ENCODE results near the gene SUSD4. TPM values are rescaled to one million over a fixed set of nuclear protein-coding genes. Genes with fewer than 3 reads are reported as not detected.

SUSD4 gene
- total RNA-seq, 2 experiments from 2014 or later: 13.0 to 13.8 TPM

- no peak for DNase-seq
- Mint-ChIP-seq H3K9me3 (no peaks in the 10 kb centered on the region), H3K4me3 (no peak overlapping the region), H3K36me3 (ENCODE audit: low read depth) (no peaks in the 10 kb centered on the region), H3K4me1 (ENCODE audit: low read depth) (peaks cover 66% of the 10 kb centered on the region), H3K27ac (peak overlapping the region; percentile 87), H3K27me3 (no peaks in the 10 kb centered on the region)
- Histone ChIP-seq H3K27me3 (ENCODE audit: control insufficient read depth in 1 of 2, insufficient read depth in 2 of 2, low read length in 2 of 2) (no peaks in the 10 kb centered on the region), H3K4me3 (ENCODE audit: low read length) (no peak overlapping the region), H3K27ac (ENCODE audit: low read depth in 1 of 2, low read length in 2 of 2) (no peak overlapping the region), H3K36me3 (ENCODE audit: insufficient read depth, low read length) (no peaks in the 10 kb centered on the region), H3K4me1 (ENCODE audit: insufficient read depth, low read length) (peaks cover 18% of the 10 kb centered on the region), H3K9me3 (ENCODE audit: control insufficient read depth in 1 of 2, insufficient read depth in 1 of 2, low read length in 2 of 2) (peaks cover 0 to 3% of the 10 kb centered on the region in 2 experiments)
- CTCF ChIA-PET: interaction anchor here (0.9 kb wide), 1 partner anchor 116 kb away, joined by 4 read pairs; no protein-coding TSS in a partner anchor
- TF ChIP-seq CTCF (IDR thresholded peaks at IDR 0.05): no peak
- intact Hi-C loops (cut with DNase I, micrococcal nuclease): loop anchor here in 1 of 2 experiments (1.0 to 10.0 kb wide), 3 partner anchors 19 to 117 kb away; partner anchors contain the start of gene SUSD4
- no peak for ATAC-seq (ENCODE audit: poor library complexity)
- POLR2A ChIA-PET: interaction anchor here (0.9 kb wide), 1 partner anchor 116 kb away, joined by 3 read pairs; no protein-coding TSS in a partner anchor
These were observed 113.9 kb downstream of the SUSD4 start for GRCh38 chr1:223249854-223250631.

GRCh38 chr1:223248770-223249140, 115.2 kb downstream of the SUSD4 start:
- POLR2A ChIA-PET: interaction anchor here (0.9 to 1.2 kb wide), 3 partner anchors 19 to 115 kb away, joined by 3 to 7 read pairs (median 5); partner anchors contain the start of gene SUSD4
- peak overlapping the region; percentile 87 for H3K27ac Mint-ChIP-seq
- intact Hi-C loops (cut with DNase I, micrococcal nuclease): loop anchor here in 1 of 2 experiments (1.0 to 10.0 kb wide), 3 partner anchors 18 to 116 kb away; partner anchors contain the start of gene SUSD4

More at GRCh38 chr1:223248770-223249140, 115.2 kb downstream of the SUSD4 start:
- no peaks in the 10 kb centered on the region for H3K27me3 ChIP-seq (ENCODE audit: control insufficient read depth in 1 of 2, insufficient read depth in 2 of 2, low read length in 2 of 2)
- peaks cover 72% of the 10 kb centered on the region for H3K4me1 Mint-ChIP-seq (ENCODE audit: low read depth)
- no peaks in the 10 kb centered on the region for H3K36me3 ChIP-seq (ENCODE audit: insufficient read depth, low read length)
- H3K4me3 Mint-ChIP-seq: peak overlapping the region; percentile 48
- peak in 12 of 14 experiments; percentile 30 to 86 (median 40) for DNase-seq
- no peaks in the 10 kb centered on the region for H3K36me3 Mint-ChIP-seq (ENCODE audit: low read depth)
- peak overlapping the region in 1 of 2 donors; percentile 25 for H3K27ac ChIP-seq (ENCODE audit: low read depth in 1 of 2, low read length in 2 of 2)
- ATAC-seq (ENCODE audit: poor library complexity): peak; percentile 87
- no peaks in the 10 kb centered on the region for H3K9me3 Mint-ChIP-seq
- H3K4me1 ChIP-seq (ENCODE audit: insufficient read depth, low read length): peaks cover 25% of the 10 kb centered on the region
- peaks cover 0 to 3% of the 10 kb centered on the region in 2 experiments for H3K9me3 ChIP-seq (ENCODE audit: control insufficient read depth in 1 of 2, insufficient read depth in 1 of 2, low read length in 2 of 2)
- TF ChIP-seq CTCF (IDR thresholded peaks at IDR 0.05): no peak
- H3K4me3 ChIP-seq (ENCODE audit: low read length): no peak overlapping the region
- CTCF ChIA-PET: no interaction called here
- no peaks in the 10 kb centered on the region for H3K27me3 Mint-ChIP-seq
